SK-N-SH (cell line): ENCODE results near the gene NSA2. TPM values are rescaled to one million over a fixed set of nuclear protein-coding genes. Genes with fewer than 3 reads are reported as not detected.

Source experiments
- polyA plus RNA-seq, 3 experiments: library from polyadenylated mRNA; depleted of rRNA; stranded (reverse); fragments of >200 nt; gene quantifications; 2 replicates each; pipeline ENCODE4 v1.2.3, GENCODE V29; 2012
- small RNA-seq, 7 experiments: library from RNA; depleted of rRNA; stranded (forward); fragments of <200 nt; gene quantifications; one replicate each; pipeline ENCODE3, GENCODE V24; 2012

NSA2 gene
- polyA plus RNA-seq, 1 of the 3 experiments (the other 2 are of a cell fraction): 81.0 TPM

Small RNAs within 50 kb of the gene (small RNA-seq; reads per million reads assigned to genes)
- 0 reads per million in 7 experiments for gene RNU6-658P

Other genes with a start within 250 kb of the NSA2 start
- 20.3 and 23.9 TPM in 2 replicates for gene ENC1, start 126.5 kb upstream of the NSA2 start, polyA plus RNA-seq (2012; rRNA removed)
- 75.8 and 80.0 TPM in 2 replicates for gene HEXB, start 82.0 kb upstream of the NSA2 start, polyA plus RNA-seq (2012; rRNA removed)
- gene GFM2, start 132 bp upstream of the NSA2 start, polyA plus RNA-seq (2012; rRNA removed): 29.5 and 37.3 TPM in 2 replicates
- 2.6 and 3.3 TPM in 2 replicates for gene FAM169A, start 99.1 kb downstream of the NSA2 start, polyA plus RNA-seq (2012; rRNA removed)